Activated T-cell treated with anti-CD3 and anti-CD28 coated beads, Interleukin-2, amount 50 U/mL, for 72 hours (primary cell): ENCODE results near the gene NARS2. TPM values are rescaled to one million over a fixed set of nuclear protein-coding genes. Genes with fewer than 3 reads are reported as not detected.

Source experiments
- ATAC-seq, 2 donors: fragments of 150-1000 bp; cut with Tn5 transposase; replicated peaks in 1 of 2; 2 replicates each; pipeline ENCODE4 v1.10.0; 2021; ENCODE audit warnings: moderate library complexity in 2 of 2, mild to moderate bottlenecking in 1 of 2
- DNase-seq, 2 donors: peaks; one replicate each; pipeline ENCODE4 v3.0.0; 2021 to 2022; ENCODE audit warnings: mixed read lengths in 1 of 2
- H3K27ac Mint-ChIP-seq: one replicate; pipeline ENCODE4 v1.8.0; 2022; ENCODE audit warnings: mild to moderate bottlenecking, moderate library complexity, mixed read lengths
- H3K27me3 Mint-ChIP-seq: one replicate; pipeline ENCODE4 v1.8.0; 2022; ENCODE audit warnings: low read depth, mixed read lengths
- H3K36me3 Mint-ChIP-seq, 2 donors: one replicate each; pipeline ENCODE4 v1.8.0; 2022; ENCODE audit warnings: mixed read lengths in 2 of 2, mild to moderate bottlenecking in 1 of 2; ENCODE audit not compliant: insufficient read depth in 2 of 2
- H3K4me1 Mint-ChIP-seq: one replicate; pipeline ENCODE4 v1.8.0; 2022; ENCODE audit warnings: low read depth, mixed read lengths
- H3K4me3 Mint-ChIP-seq, 2 donors: one replicate each; pipeline ENCODE4 v1.8.0; 2022; ENCODE audit warnings: mild to moderate bottlenecking in 2 of 2, mixed read lengths in 2 of 2, moderate library complexity in 2 of 2
- H3K9me3 Mint-ChIP-seq, 2 donors: one replicate each; pipeline ENCODE4 v1.8.0; 2022; ENCODE audit warnings: mixed read lengths in 2 of 2
- total RNA-seq, 2 donors: library from RNA; stranded (reverse); gene quantifications; one replicate each; pipeline ENCODE4 v1.2.3, GENCODE V29; 2022

Gene NARS2
- total RNA-seq, 2 donors from 2014 or later, result 15.7 to 24.4 TPM

DNA sequence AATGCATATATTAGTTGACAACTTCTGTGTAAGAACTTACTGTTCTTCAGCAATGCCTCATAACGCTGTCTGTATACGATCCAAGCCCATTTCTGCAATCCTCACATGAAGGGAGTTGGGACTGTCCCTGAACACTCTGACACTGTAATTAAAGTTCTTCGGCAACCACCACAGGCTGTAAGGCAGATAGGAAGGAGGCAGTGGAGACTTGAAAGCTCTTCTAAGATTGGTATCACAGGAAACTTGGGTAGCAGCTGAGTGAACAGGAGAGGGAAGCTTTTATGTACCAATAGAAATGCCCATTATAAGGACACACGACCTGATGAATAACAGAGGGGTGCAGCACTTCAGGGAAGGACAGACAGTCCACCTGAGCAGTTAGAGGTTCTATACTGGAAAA is 145.0 kb downstream of the NARS2 start:
- H3K27ac Mint-ChIP-seq, result no peak overlapping the region

DNA sequence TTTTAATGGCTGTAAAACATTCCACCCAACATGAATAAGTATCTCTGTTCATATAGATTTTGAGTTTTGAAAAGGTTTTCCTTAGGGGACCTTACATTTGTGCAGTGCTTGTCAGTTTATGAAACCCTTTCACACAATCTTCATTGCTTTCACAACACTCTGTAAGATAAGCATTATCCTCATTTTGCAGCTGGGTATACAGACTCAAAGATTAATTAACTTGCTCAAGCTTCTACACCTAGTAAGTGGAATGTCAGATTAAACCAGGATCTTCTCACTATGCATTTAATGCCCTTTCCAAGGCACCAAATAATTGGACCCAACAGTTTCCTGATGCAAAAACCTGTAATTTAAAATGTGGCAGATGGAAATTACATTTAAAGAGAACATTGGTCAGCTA is 145.5 kb downstream of the NARS2 start:
- DNase-seq, result no peak
- Mint-ChIP-seq H3K27ac (no peak overlapping the region), H3K9me3 (no peaks in the 10 kb centered on the region), H3K36me3 (no peaks in the 10 kb centered on the region), H3K4me1 (peaks cover 57% of the 10 kb centered on the region), H3K4me3 (no peak overlapping the region), H3K27me3 (no peaks in the 10 kb centered on the region)
- no peak for ATAC-seq

More for the DNA sequence above, 145.0 kb downstream of the NARS2 start:
- DNase-seq (no peak), ATAC-seq (peak; percentile 25 to 30)
- Mint-ChIP-seq H3K27me3 (no peaks in the 10 kb centered on the region), H3K4me3 (no peak overlapping the region), H3K36me3 (no peaks in the 10 kb centered on the region), H3K9me3 (no peaks in the 10 kb centered on the region), H3K4me1 (peaks cover 53% of the 10 kb centered on the region)

GRCh38 chr11:78428773-78429172 is 145.9 kb downstream of the NARS2 start:
- no peak for DNase-seq
- no peak overlapping the region for H3K27ac Mint-ChIP-seq
- no peaks in the 10 kb centered on the region for H3K9me3 Mint-ChIP-seq
- H3K4me1 Mint-ChIP-seq, result peaks cover 60% of the 10 kb centered on the region
- H3K4me3 Mint-ChIP-seq, result peak overlapping the region in 1 of 2 donors; percentile 18
- H3K36me3 Mint-ChIP-seq, result no peaks in the 10 kb centered on the region
- no peak for ATAC-seq
- H3K27me3 Mint-ChIP-seq, result no peaks in the 10 kb centered on the region

DNA sequence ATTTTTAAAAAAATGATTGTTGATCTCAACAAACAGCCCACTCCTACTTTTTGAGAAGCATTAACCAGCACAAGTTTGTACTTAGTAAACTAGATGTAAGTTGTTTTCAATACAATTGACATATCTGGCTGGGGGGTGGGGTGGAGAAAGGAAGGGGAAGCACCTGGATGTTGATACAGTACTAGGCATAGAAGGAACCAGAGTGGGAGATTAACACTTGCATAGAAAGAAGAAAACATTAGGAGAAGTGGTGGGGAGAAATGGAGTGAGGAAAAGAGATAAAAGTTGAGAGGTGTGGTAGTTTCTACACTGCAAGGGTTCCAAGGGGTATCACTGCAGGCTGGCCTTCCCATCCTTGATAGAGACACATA is 146.4 kb downstream of the NARS2 start:
- H3K4me1 Mint-ChIP-seq, result peaks cover 60% of the 10 kb centered on the region
- H3K27ac Mint-ChIP-seq, result no peak overlapping the region
- H3K4me3 Mint-ChIP-seq, result peak overlapping the region; percentile 9 to 69

GRCh38 chr11:78427615-78428265 is 146.9 kb downstream of the NARS2 start:
- peak; percentile 82 to 85 for ATAC-seq
- peaks cover 60% of the 10 kb centered on the region for H3K4me1 Mint-ChIP-seq
- H3K27me3 Mint-ChIP-seq, result no peaks in the 10 kb centered on the region
- H3K4me3 Mint-ChIP-seq, result peak overlapping the region; percentile 62 to 69
- DNase-seq, result peak in 1 of 2 donors; percentile 42
- no peak overlapping the region for H3K27ac Mint-ChIP-seq
- H3K9me3 Mint-ChIP-seq, result no peaks in the 10 kb centered on the region
- H3K36me3 Mint-ChIP-seq, result no peaks in the 10 kb centered on the region

More for the DNA sequence above, 146.4 kb downstream of the NARS2 start:
- no peak for DNase-seq
- Mint-ChIP-seq H3K27me3 (no peaks in the 10 kb centered on the region), H3K36me3 (no peaks in the 10 kb centered on the region), H3K9me3 (no peaks in the 10 kb centered on the region)
- no peak for ATAC-seq

DNA sequence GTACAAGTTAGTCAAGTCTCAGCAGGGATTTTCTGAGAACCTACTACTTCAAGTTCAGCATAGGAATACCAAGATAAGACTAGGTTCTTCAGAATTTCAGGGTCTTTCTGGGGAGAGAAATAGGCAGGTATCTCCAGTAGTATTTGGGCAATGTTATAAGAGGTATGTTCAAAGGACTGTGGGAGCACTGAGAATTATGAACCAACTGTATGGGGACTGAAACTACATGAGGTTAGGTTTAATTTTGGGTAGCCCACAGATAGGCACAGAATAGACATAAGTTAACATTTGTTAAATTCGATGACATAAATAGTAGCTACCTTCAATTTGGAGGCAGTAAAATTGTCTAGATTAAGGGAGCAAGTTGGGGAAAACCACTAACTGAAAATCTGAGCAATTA is 147.8 kb downstream of the NARS2 start:
- ATAC-seq, result peak in 1 of 2 donors; percentile 44
- Mint-ChIP-seq H3K27ac (no peak overlapping the region), H3K36me3 (peaks cover 0 to under 1% of the 10 kb centered on the region in 2 donors), H3K4me1 (peaks cover 60% of the 10 kb centered on the region), H3K27me3 (no peaks in the 10 kb centered on the region), H3K9me3 (no peaks in the 10 kb centered on the region), H3K4me3 (peak overlapping the region in 1 of 2 donors; percentile 62)
- no peak for DNase-seq

GRCh38 chr11:78425399-78426070 is 149.1 kb downstream of the NARS2 start:
- Mint-ChIP-seq H3K27ac (no peak overlapping the region), H3K36me3 (peaks cover 0 to 2% of the 10 kb centered on the region in 2 donors), H3K9me3 (no peaks in the 10 kb centered on the region), H3K27me3 (peaks cover under 1% of the 10 kb centered on the region), H3K4me1 (peaks cover 69% of the 10 kb centered on the region), H3K4me3 (no peak overlapping the region)
- no peak for ATAC-seq
- DNase-seq, result no peak

GRCh38 chr11:78424334-78425270 is 150.1 kb downstream of the NARS2 start:
- ATAC-seq (no peak), DNase-seq (no peak)
- Mint-ChIP-seq H3K4me1 (peaks cover 68% of the 10 kb centered on the region), H3K27ac (peak overlapping the region; percentile 71), H3K9me3 (no peaks in the 10 kb centered on the region), H3K36me3 (peaks cover 0 to 2% of the 10 kb centered on the region in 2 donors), H3K27me3 (peaks cover 9% of the 10 kb centered on the region), H3K4me3 (peak overlapping the region; percentile 11 to 59)

DNA sequence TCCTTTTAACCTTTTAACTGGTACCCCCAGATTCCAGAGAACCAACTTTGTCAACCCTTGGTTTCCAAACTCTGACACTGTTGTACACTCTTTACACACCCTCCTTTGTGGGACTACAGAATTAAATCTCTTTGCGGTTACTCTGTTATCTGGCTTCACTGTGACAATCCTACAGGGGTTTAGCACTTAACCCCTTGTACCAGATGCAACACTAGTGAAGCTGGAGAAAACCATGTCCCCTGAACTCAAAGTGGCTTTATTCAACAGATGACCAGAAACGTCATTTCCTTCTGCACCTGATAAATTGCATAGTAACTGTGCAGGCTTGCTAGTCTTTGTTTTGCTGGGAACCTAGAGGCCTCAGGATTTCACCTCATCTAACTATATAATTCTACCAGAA is 151.4 kb downstream of the NARS2 start:
- peaks cover 22% of the 10 kb centered on the region for H3K27me3 Mint-ChIP-seq
- ATAC-seq (no peak), DNase-seq (no peak)
- peaks cover 68% of the 10 kb centered on the region for H3K4me1 Mint-ChIP-seq
- H3K27ac Mint-ChIP-seq, result no peak overlapping the region
- no peak overlapping the region for H3K4me3 Mint-ChIP-seq
- H3K36me3 Mint-ChIP-seq, result peaks cover 0 to 2% of the 10 kb centered on the region in 2 donors
- no peaks in the 10 kb centered on the region for H3K9me3 Mint-ChIP-seq

DNA sequence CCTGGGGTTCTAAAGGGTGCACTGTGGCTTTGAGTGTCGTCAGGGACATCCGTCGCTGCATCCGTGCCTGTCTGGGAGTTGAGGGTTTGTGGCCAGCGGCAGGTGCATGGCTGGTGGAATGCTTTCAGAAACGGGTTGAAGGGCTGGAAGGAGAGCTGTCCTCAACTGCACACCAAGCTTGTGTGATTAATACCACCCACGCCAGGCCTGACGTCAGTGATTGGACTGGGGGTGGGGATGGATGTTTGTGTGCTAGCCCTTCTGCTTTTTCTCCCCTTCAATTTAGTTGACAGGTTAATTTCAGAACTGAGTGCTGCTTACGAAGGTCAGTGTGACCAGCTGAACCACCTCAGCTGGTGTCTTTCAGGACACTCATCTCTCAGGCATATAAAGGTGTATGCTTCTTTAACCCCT is 153.9 kb downstream of the NARS2 start:
- H3K36me3 Mint-ChIP-seq, result peaks cover 3 to 5% of the 10 kb centered on the region in 2 donors
- peaks cover 33% of the 10 kb centered on the region for H3K27me3 Mint-ChIP-seq
- DNase-seq, result peak; percentile 64 to 68
- peak; percentile 5 to 17 for ATAC-seq
- H3K9me3 Mint-ChIP-seq, result no peaks in the 10 kb centered on the region
- peak overlapping the region; percentile 21 to 53 for H3K4me3 Mint-ChIP-seq
- H3K4me1 Mint-ChIP-seq, result peaks cover 58% of the 10 kb centered on the region
- H3K27ac Mint-ChIP-seq, result no peak overlapping the region

DNA sequence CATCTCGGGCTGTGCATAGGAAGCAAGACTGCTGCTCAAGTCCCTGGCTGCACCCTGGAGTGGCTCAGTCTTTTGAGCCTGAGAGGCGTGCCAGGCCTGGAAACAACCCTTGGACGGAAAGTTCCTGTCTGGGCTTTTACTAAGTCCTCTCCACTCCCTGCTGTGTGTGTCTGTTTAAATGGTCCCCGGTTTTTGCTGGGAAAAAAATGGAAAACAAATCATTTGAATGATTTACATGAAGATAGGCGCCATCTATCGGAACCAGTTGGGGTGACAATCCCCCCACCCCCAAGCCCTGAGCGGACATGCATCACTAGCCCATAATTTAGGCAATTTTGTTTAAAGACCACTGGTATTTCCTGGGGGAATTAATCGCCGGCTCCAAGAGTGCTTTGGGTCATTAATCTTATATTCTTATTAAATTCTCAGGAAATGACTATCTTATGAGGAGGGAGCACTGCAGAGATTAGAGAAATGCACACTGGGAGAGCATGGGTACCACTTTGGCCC is 154.4 kb downstream of the NARS2 start:
- peaks cover 53% of the 10 kb centered on the region for H3K4me1 Mint-ChIP-seq
- peaks cover 3 to 5% of the 10 kb centered on the region in 2 donors for H3K36me3 Mint-ChIP-seq
- no peak for ATAC-seq
- no peaks in the 10 kb centered on the region for H3K9me3 Mint-ChIP-seq
- peak; percentile 61 to 63 for DNase-seq
- H3K27me3 Mint-ChIP-seq, result peaks cover 33% of the 10 kb centered on the region
- H3K4me3 Mint-ChIP-seq, result peak overlapping the region; percentile 21 to 53
- no peak overlapping the region for H3K27ac Mint-ChIP-seq

GRCh38 chr11:78419327-78419726 is 155.3 kb downstream of the NARS2 start:
- Mint-ChIP-seq H3K36me3 (peaks cover 3 to 5% of the 10 kb centered on the region in 2 donors), H3K27me3 (peaks cover 33% of the 10 kb centered on the region), H3K4me1 (peaks cover 45% of the 10 kb centered on the region), H3K9me3 (no peaks in the 10 kb centered on the region), H3K4me3 (peak overlapping the region; percentile 7 to 87), H3K27ac (no peak overlapping the region)
- ATAC-seq, result no peak
- DNase-seq, result no peak
